NT2/D1 (cell line): ENCODE measurements around the gene AK3.

Experiments used
- SUZ12 ChIP-seq: IDR thresholded peaks from 2 replicates; pipeline ENCODE4 v1.6.1; 2011; ENCODE audit not compliant: insufficient read length, insufficient read depth; ENCODE audit errors: extremely low read depth
- YY1 ChIP-seq: IDR thresholded peaks from 2 replicates; pipeline ENCODE4 v1.6.1; 2011; ENCODE audit not compliant: insufficient read length, insufficient read depth
- ZNF274 ChIP-seq: IDR thresholded peaks from 2 replicates; pipeline ENCODE4 v1.6.1; 2011; ENCODE audit warnings: mild to moderate bottlenecking, low read depth, low read length

- TF ChIP-seq ZNF274 (no peak), SUZ12 (no peak), YY1 (no peak)
Observed at GRCh38 chr9:4667681-4668080, 73.3 kb downstream of the AK3 start.
